ENCODE results near the gene SMC5.
"Not testable (repeated sequence)": the region's sequence is repeated elsewhere in the genome, so short reads cannot be mapped to it uniquely, and the experiment has no call there.

The SMC5 gene

DNA sequence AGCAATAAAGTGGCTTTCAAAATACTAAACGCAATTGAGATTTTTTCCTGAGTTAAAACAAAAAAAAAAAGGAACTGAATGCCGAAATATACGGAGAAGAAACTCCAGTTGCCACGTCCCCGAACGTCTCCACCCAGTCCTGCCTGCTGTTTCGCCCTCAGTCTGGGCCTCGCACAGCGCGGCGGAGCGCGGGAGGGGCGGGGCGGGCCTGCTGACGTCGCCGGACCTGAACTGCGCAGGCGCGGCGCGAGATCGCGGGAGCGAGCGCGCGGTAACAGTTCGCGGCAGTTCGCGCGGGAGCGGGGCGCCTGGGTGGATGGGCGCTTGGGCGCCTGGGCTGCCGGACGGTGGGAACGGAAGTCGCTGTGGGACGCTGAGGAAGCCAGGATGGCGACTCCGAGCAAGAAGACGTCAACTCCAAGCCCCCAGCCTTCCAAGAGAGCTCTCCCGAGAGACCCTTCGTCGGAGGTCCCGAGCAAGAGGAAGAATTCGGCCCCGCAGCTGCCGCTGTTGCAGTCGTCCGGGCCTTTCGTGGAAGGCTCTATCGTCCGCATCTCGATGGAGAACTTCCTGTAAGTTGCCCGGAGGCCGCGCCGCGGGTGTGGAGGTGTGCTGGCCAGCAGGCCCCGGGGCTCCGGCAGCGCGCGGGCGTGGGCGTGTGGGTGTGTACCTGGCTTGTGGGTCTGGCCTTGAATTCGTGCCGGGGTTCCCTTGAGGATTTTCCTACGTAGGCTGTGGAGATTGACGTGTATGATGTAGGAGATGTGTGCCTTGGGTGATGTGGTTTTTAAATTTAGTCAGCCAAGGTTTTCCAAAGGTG, at the start of gene SMC5:
SMC5 (plus strand) TSS at position 287 of the 820 bp plus-strand sequence; CDS start at position 388, 101 bp downstream.
- peak; percentile 85 for DNase-seq (ENCODE audit: low read depth)

DNA sequence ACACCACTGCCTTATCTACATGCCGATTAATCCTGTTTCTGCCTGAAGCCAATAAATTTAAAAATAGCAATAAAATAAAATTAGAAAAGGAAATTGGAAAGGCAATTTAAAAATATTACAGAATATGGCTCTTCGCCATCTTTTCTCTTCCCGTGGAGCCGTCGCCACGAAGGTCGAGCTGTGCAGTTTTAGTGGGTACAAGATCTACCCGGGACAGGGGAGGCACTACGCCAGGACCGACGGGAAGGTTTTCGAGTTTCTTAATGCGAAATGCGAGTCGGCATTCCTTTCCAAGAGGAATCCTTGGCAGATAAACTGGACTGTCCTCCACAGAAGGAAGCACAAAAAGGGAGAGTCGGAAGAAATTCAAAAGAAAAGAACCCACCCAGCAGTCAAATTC, 41.7 kb upstream of the SMC5 start:
- DNase-seq (ENCODE audit: low read depth), result no peak

DNA sequence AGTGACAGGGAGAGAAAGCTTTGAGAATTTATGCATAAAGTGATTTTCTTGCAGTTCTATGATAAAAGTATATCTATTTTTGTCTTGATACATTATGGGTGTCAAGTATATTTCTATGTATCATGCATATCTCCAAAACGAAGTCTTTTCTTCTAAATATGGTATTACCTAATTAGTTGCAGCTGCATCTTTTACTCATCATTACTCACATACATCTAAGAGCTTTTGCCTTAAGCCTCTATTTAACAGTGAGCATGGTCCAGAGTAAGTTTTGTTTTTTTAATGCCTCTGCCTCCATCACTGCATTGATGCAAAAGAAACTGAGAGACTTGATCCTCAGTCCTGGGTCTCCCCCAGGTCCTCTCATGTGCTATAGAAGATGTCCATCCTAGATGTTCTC, 40.0 kb upstream of the SMC5 start:
- no peak for DNase-seq (ENCODE audit: low read depth)

DNA sequence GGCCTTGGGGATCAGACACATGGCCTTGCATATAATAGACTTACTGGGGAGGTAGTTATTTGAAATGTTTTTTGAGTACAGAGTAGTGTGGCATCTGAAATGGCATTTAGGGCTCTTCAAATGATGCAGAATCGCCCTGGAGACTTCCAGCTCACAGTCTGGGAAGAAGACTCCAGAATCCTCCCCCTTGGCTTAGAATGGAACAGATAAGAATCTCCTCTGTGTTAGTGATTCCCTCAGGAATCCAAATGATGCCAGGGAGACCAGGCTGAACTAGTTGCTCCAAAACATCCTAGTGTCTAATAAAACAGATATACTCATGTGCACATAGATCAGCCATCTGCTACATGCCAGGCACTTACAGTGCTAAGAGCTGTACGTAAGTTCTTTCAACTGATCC, 38.6 kb upstream of the SMC5 start:
- no peak for DNase-seq (ENCODE audit: low read depth)

DNA sequence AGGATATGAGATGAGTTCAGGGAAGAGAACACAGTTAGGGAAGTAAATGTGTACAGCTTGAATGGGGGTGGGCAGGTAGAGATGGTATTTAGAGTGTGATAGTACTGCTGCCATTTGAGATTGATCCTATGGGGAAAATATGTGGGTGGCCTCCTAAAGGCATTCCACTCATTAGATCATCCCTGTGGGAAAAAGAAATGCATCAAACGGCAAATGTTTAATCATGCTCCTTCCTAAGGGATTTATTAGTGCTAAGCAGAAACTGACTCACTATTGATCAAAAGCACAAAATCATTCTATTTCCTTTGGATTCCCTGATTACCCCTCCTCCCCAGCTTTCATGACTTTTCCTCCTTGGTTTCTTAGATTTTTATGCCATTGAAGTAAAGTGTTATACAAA, 36.4 kb upstream of the SMC5 start:
- DNase-seq (ENCODE audit: low read depth), result no peak

DNA sequence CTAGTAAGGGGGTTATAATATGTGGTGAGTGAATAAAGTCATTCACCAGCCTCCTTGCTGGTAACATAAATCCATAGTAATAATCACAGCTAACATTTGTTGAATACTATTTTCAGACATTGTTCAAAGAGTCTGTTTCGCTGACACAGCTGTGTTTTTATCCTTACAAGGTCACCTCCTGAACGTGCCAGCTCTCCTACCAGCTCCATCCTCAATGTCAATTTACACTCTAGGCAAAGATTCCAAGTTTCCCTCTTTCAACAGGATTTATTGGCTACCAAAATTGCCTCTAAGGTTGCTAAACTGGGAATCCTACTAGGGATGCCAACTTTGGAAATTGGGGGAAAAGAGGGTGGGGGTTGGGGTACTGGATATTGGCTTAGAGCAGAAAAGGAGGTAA, 30.7 kb upstream of the SMC5 start:
- no peak for DNase-seq (ENCODE audit: low read depth)

DNA sequence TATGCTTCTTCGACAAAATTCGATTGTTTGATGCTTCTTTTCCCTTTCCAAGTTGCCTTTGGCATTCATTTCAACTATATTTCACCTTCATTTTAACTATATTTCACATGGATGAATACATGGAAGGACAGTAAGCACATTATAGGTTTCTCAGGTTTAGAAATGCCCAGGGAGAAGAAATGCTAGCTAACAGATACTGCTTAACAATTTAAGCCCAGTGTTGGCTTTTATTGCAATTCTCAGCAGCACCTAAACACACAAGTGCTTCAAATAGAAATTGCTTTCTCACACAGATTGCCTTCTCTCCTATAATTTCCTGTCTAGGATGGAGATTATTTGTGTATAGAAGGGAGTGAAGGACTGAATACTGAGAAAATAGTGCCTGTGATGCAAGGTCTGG, 30.2 kb upstream of the SMC5 start:
- DNase-seq (ENCODE audit: low read depth), result no peak

DNA sequence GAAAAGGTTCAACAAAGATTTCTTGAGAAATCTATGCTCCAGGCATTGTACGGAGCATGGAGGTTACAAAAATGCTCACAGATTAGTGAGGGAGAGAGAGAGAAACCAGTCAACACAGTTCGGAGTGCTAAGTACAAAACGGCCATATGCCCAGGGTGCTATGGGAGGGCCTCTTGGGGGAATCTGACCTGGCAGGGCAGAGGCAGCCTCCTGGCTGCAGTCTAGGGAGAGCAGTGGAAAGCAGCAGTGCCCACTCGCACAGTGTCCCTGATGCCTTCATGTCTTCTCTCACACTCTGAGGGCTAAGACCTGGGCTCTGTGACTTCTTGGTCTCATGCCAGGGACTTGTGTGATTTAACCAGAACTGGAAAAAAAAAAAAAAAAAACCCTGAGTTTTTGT, 29.8 kb upstream of the SMC5 start:
- DNase-seq (ENCODE audit: low read depth), result peak; percentile 26

DNA sequence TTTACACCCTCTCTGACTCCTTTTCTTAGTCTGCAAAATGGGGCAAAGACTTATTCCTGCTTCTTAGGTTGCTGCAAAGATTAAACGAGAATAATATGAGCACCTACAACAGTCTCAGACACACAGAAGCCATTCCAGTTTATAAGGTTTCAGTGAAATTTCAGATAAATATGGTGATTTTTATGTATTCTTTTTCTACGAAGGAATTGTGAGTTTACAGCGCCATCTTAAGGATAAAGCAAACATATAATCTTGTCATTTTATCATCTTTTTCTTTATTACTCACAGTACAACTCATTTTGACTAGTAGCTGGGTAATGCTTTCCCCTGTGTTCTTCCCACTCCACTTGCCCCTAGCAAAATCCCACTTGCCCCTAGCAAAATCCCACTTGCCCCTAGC, 29.2 kb upstream of the SMC5 start:
- DNase-seq (ENCODE audit: low read depth), result peak; percentile 49

DNA sequence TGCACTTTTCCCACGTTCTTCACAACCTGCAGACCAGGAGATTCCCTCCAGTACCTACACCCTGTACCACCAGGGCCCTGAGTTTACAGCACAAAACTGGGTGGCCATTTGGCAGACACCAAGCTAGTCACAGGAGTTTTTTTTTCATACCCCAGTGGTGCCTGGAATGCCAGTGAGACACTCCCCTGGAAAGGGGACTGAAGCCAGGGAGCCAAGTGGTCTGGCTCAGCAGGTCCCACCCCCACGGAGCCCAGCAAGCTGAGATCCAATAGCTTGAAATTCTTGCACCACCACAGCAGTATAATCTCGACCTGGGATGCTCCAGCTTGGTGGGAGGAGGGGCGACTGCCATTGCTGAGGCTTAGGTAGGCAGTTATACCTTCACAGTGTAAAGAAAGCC, 26.3 kb upstream of the SMC5 start:
- DNase-seq (ENCODE audit: low read depth), result no peak

DNA sequence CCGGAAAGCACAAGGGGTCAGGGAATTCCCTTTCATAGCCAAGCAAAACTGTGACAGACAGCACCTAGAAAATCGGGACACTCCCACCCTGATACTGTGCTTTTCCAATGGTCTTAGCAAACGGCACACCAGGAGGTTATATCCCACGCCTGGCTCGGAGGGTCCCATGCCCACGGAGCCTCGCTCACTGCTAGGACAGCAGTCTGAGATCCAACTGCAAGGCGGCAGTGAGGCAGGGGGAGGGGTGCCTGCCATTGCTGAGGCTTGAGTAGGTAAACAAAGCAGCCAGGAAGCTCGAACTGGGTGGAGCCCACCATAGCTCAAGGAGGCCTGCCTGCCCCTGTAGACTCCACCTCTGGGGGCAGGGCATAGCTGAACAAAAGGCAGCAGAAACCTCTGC, 24.6 kb upstream of the SMC5 start:
- not testable (repeated sequence) for DNase-seq (ENCODE audit: low read depth)

DNA sequence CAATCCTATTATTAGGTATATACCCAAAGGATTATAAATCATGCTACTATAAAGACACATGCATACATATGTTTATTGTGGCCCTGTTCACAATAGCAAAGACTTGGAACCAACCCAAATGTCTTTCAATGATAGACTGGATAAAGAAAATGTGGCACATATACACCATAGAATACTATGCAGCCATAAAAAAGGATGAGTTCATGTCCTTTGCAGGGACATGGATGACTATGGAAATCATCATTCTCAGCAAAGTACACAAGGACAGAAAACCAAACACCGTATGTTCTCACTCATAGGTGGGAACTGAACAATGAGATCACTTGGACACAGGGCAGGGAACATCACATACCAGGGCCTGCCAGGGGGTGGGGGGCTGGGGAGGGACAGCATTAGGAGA, 12.8 kb upstream of the SMC5 start:
- not testable (repeated sequence) for DNase-seq (ENCODE audit: low read depth)

DNA sequence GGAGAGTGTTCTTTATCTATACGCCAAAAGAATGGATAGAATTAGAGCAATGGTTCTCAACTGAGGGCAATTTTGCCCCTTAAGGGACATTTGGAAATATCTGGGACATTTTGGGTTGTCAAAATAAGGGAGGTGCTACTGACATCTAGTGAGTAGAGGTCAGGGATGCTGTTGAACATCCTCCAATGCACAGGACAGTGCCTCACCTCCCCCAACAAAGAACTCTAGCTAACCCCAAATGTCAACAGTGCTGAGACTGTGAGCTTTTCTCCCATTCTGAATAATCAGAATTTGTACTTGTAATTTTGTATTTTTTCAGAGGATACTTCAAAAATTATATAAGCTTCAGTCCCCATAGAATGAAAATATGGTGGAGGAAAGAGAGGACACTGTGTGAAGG, 8.6 kb upstream of the SMC5 start:
- no peak for DNase-seq (ENCODE audit: low read depth)

DNA sequence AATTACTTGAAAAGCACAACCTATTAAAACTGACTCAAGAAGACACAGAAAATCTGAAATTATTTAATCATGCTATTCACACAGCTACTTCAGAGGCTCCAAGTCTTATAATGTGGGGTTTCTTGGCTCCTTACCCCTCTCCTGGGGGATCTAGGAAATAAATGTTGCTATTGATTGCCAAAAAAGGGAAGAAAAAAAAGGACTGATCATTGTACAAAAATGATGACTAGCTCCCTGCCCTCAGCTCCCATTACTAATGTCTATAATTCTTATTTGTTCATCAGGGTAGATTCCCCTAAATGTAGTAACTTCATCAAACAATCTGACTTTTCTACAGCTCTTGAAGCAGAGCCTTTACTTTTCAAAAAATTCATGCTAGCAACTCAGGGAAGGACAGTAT, 3.3 kb upstream of the SMC5 start:
- no peak for DNase-seq (ENCODE audit: low read depth)

DNA sequence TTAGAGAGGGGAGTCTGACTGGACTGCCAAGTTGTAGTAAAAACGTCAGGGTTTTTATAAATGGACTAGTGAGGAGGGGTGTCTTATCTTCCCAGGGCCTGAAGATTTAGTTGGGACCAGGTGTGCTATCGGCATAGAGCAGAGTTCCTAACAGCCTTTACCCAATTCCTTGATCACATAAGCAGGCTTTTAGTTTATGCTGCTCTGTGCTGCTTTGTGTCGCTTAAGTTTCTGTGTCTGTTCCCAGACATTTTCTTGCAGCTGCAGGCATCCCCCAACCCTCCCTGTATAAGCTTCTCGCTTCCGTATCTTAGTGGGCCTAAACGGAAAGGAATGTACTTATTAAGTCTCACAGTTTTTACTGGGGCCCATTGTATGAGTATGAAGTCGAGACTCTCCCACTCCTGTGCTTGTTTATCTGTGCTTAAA, 2.6 kb upstream of the SMC5 start:
- DNase-seq (ENCODE audit: low read depth), result peak; percentile 84

DNA sequence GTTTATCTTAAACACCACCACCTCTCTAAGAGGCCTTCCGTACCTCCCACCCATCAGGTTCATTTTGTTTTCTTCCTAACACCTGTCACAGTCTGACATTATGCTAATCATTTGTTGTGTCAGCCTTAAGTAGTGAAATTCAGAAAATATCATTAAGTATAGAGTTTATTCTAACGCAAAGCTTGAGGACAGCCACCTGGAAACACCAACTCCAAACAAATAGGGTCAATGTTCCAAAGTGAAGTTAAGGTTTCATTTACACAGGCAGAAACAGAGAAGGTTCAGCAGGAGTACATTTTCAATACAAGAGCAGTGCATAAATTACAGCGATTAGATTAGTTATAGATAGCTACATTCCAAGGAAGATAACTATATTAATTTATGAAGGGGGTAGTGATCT, 1.3 kb upstream of the SMC5 start:
- no peak for DNase-seq (ENCODE audit: low read depth)

DNA sequence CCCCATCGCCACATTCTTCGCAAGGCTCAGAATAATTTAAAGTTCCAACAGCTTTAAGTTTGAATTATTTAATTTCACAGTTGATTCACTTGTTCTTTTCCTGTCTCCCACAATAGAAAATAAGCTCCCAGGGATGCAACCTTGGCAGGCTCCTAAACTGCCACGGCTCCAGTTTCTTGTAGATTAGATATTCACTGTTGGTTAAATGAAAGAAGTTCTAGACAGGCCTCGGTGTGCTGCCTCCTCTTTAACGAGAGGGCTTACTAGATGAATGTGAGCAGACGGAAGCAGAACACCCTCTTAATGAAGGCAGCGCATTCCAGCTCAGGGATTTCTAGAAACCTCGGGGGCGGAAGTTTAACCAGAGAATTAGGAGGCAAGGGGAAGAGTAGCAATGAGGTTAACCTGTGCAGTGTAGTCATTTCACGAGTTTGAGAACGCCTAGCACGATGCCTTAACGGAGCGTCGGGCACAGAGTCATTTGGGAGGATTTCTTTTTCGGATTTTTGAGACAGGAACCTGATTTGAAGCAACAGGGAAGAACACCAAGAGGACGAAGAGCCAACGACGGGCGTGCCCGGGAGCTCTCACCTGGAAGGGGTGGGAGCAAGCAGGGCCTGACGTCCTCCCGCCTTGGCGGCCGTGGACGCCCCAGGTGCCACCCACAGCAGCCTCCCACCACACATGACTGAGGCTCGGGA, 637 bp upstream of the SMC5 start:
- DNase-seq (ENCODE audit: low read depth), result peak; percentile 51

DNA sequence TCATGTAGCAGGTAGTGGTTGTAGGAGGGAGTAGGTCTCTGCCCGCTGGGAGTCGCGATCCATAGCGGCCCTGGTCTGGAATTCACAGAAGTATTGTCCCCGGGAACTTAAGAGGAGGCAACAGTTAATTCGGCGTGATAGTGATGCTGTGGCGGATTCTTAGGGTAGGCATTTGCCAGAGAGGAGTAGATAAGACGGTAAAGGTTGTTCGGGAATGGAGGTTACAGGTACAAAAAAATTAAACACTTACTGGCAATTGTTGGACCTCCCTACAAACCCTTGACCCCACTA, 679 bp downstream of the SMC5 start:
- no peak for DNase-seq (ENCODE audit: low read depth)

DNA sequence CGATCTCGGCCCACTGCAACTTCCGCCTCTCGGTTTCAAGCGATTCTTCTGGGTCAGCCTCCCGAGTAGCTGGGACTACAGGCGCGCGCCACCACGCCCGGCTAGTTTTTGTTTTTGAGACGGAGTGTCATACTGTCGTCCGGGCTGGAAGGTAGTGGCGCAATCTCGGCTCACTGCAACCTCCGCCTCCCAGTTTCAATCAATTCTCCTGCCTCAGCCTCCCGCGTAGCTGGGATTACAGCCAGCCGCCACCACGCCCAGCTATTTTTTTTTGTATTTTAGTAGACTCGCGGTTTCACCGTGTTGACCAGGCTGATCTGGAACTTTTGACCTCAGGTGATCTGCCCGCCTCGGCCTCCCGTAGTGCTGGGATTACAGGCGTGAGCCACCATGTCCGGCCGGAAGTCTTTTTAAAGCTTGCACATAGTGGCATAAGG, 1.2 kb downstream of the SMC5 start:
- DNase-seq (ENCODE audit: low read depth), result no peak

DNA sequence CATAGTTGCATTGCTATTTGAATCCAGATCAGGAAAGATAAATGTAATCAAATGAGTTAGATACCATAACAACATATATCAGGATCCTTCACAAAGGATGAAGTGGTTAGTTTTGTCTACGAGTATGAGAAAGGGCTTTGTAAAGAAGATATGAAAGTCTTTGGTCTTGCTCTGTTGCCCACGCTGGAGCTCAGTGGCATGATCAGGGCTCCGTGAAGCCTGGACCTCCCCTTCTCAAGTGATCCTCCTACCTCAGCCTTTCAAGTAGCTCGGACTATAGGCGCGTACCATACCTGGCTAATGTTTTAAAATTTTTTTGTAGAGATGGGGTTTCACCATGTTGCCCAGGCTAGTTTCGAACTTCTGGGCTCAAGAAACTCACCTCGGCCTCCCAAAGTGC, 1.8 kb downstream of the SMC5 start:
- DNase-seq (ENCODE audit: low read depth), result no peak

DNA sequence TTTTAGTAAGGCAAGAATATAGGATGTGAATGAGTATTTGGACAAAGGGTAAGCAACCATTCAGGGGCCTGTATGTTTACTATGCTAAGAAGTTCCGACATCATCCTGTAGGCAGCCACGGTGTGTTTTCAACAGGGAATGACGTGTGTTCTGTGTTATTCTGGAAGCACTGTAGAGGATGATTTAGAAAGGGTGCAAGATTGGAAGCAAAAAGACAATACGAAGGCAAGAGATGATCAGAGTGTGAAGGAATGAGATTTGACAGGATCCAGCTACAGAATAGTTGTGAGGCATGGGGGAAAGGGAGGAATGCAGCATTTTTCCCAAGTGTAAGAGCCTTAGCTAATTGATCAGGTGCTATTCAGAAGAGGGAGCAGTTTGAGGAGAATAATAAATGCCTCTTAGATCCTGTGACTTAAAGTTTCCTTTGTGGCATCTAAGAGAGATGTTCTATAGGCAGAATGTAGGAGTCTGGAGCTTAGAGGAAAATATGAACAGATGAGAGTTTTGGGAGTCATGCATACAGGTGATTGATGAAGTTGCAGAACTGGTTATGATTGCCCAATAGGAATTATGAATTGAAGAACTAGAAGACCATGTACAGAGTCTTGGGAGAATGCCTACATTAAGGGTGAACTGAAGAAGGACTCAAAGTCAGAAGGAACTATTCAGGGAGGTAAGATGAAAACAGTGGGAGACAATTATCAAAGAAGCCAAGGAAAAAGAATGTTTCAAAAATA, 2.5 kb downstream of the SMC5 start:
- no peak for DNase-seq (ENCODE audit: low read depth)

DNA sequence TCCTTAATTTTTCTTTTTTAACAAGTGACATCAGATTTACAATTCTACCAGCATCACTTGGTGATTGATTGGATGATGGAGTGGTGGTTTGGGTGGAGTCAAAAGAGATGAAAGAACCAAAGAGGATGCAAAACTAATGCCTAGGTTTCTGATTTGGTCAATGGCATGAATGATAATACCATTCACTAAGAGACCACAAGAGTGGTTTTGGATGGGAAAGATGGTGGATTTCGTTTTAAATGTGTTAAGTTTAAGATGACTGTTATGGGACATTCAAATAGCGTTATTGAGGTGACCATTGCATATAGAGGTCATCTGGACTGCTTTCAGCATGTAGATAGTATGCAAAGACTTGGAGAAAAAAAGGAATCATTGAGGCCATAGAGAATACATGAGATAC, 3.6 kb downstream of the SMC5 start:
- DNase-seq (ENCODE audit: low read depth), result no peak

DNA sequence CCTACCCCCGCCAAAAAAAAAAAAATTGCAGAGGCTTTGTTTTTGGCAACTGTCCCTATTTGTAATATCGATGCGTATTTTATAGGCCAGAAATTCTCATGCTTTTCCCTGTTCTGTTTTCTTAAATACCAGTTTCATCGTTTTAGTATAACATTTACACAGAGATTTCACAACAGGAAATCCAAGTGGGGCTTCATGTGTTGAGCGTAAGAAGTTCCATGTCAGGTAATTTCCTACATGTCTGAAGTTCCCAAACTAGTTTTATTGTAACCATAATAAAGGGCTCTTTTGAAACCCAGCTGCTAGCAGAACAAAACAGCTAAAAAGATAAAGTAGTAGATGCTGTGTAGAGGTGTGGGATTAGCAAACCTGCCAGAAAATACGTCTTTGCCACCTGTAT, 4.2 kb downstream of the SMC5 start:
- no peak for DNase-seq (ENCODE audit: low read depth)
